ENCODE measurements around the gene ESYT2. TPM values are rescaled to one million over a fixed set of nuclear protein-coding genes. Genes with fewer than 3 reads are reported as not detected.

The ESYT2 gene
- total and polyA plus RNA-seq, 4 donors: 4.9 to 31.7 (median 17.2) TPM

- H3K36me3 ChIP-seq (ENCODE audit: control insufficient read depth in 4 of 4, insufficient read depth in 3 of 4, low read depth in 1 of 4, low read length in 3 of 4): no peaks in the 10 kb centered on the region
- no peaks in the 10 kb centered on the region for H3K27me3 ChIP-seq (ENCODE audit: control insufficient read depth in 4 of 4, insufficient read depth in 4 of 4, low read length in 3 of 4)
- peak; percentile 31 for DNase-seq (ENCODE audit: low spot score)
- WGBS: 83% methylated on average over 21 of the region's 21 CpGs
- no peaks in the 10 kb centered on the region for H3K9me3 ChIP-seq (ENCODE audit: control insufficient read depth in 4 of 4, low read length in 3 of 4)
- peaks cover 0 to 7% (median 0%) of the 10 kb centered on the region in 4 donors for H3K4me1 ChIP-seq (ENCODE audit: control insufficient read depth in 4 of 4, insufficient read depth in 4 of 4, low read length in 3 of 4)
- no peak overlapping the region for H3K27ac ChIP-seq (ENCODE audit: low read depth in 1 of 2, low read length in 2 of 2)
- no peak for TF ChIP-seq SP1 (IDR thresholded peaks at IDR 0.05)
- no peak overlapping the region for H3K9ac ChIP-seq (ENCODE audit: low read depth in 1 of 2, low read length in 2 of 2)
- no peak overlapping the region for H3K4me3 ChIP-seq (ENCODE audit: low read depth in 1 of 3, low read length in 3 of 3)
Measured at GRCh38 chr7:158834878-158835784, 5.8 kb upstream of the ESYT2 start.

GRCh38 chr7:158832994-158833393 is 3.7 kb upstream of the ESYT2 start:
- Histone ChIP-seq H3K27ac (ENCODE audit: low read depth in 1 of 2, low read length in 2 of 2) (no peak overlapping the region), H3K9ac (ENCODE audit: low read depth in 1 of 2, low read length in 2 of 2) (no peak overlapping the region), H3K4me1 (ENCODE audit: control insufficient read depth in 4 of 4, insufficient read depth in 4 of 4, low read length in 3 of 4) (peaks cover 0 to 11% (median 0%) of the 10 kb centered on the region in 4 donors), H3K9me3 (ENCODE audit: control insufficient read depth in 4 of 4, low read length in 3 of 4) (no peaks in the 10 kb centered on the region), H3K27me3 (ENCODE audit: control insufficient read depth in 4 of 4, insufficient read depth in 4 of 4, low read length in 3 of 4) (no peaks in the 10 kb centered on the region), H3K4me3 (ENCODE audit: low read depth in 1 of 3, low read length in 3 of 3) (no peak overlapping the region), H3K36me3 (ENCODE audit: control insufficient read depth in 4 of 4, insufficient read depth in 3 of 4, low read depth in 1 of 4, low read length in 3 of 4) (no peaks in the 10 kb centered on the region)
- TF ChIP-seq HNF4G (IDR thresholded peaks at IDR 0.05) (no peak), ATF3 (IDR thresholded peaks at IDR 0.05) (no peak), RXRA (IDR thresholded peaks at IDR 0.05) (no peak)
- 87% methylated on average over 3 of the region's 3 CpGs for WGBS
- DNase-seq (ENCODE audit: low spot score): no peak

- Histone ChIP-seq H3K9ac (ENCODE audit: low read depth in 1 of 2, low read length in 2 of 2) (no peak overlapping the region), H3K4me3 (ENCODE audit: low read depth in 1 of 3, low read length in 3 of 3) (no peak overlapping the region), H3K9me3 (ENCODE audit: control insufficient read depth in 4 of 4, low read length in 3 of 4) (no peaks in the 10 kb centered on the region), H3K4me1 (ENCODE audit: control insufficient read depth in 4 of 4, insufficient read depth in 4 of 4, low read length in 3 of 4) (peaks cover 2 to 20% (median 6%) of the 10 kb centered on the region in 4 donors), H3K27ac (ENCODE audit: low read depth in 1 of 2, low read length in 2 of 2) (no peak overlapping the region), H3K27me3 (ENCODE audit: control insufficient read depth in 4 of 4, insufficient read depth in 4 of 4, low read length in 3 of 4) (no peaks in the 10 kb centered on the region), H3K36me3 (ENCODE audit: control insufficient read depth in 4 of 4, insufficient read depth in 3 of 4, low read depth in 1 of 4, low read length in 3 of 4) (no peaks in the 10 kb centered on the region)
- DNase-seq (ENCODE audit: low spot score): no peak
- TF ChIP-seq JUND (IDR thresholded peaks at IDR 0.05): no peak
- TF ChIP-seq NR2F2 (IDR thresholded peaks at IDR 0.05): no peak
- no peak for TF ChIP-seq EGR1 (IDR thresholded peaks at IDR 0.05; ENCODE audit: low read depth in 2 of 2)
- no peak for TF ChIP-seq TAF1 (conservative IDR thresholded peaks at IDR 0.05)
- WGBS: 80% methylated on average over 6 of the region's 6 CpGs
Measured at GRCh38 chr7:158831738-158832091, 2.4 kb upstream of the ESYT2 start.

- DNase-seq (ENCODE audit: low spot score): no peak
- peak overlapping the region; percentile 98 for H3K9ac ChIP-seq (ENCODE audit: low read depth in 1 of 2, low read length in 2 of 2)
- TF ChIP-seq NR2F2 (IDR thresholded peaks at IDR 0.05): no peak
- TF ChIP-seq YY1 (IDR thresholded peaks at IDR 0.05): peak; percentile 1
- peak overlapping the region; percentile 100 for H3K27ac ChIP-seq (ENCODE audit: low read depth in 1 of 2, low read length in 2 of 2)
- no peaks in the 10 kb centered on the region for H3K9me3 ChIP-seq (ENCODE audit: control insufficient read depth in 4 of 4, low read length in 3 of 4)
- no peaks in the 10 kb centered on the region for H3K36me3 ChIP-seq (ENCODE audit: control insufficient read depth in 4 of 4, insufficient read depth in 3 of 4, low read depth in 1 of 4, low read length in 3 of 4)
- H3K4me3 ChIP-seq (ENCODE audit: low read depth in 1 of 3, low read length in 3 of 3): peak overlapping the region; percentile 68 to 88 (median 74)
- no peaks in the 10 kb centered on the region for H3K27me3 ChIP-seq (ENCODE audit: control insufficient read depth in 4 of 4, insufficient read depth in 4 of 4, low read length in 3 of 4)
- WGBS: under 1% methylated on average over 14 of the region's 14 CpGs
- H3K4me1 ChIP-seq (ENCODE audit: control insufficient read depth in 4 of 4, insufficient read depth in 4 of 4, low read length in 3 of 4): peaks cover 2 to 20% (median 6%) of the 10 kb centered on the region in 4 donors
Measured at GRCh38 chr7:158830211-158830723, 958 bp upstream of the ESYT2 start.
